HG03064 (cell line): ENCODE results near the gene PPP2R5C.

Experiments
- ATAC-seq: cut with Tn5 transposase; IDR thresholded peaks from one replicate; pipeline ENCODE4 v1.9.1; 2021; ENCODE audit warnings: low read depth; ENCODE audit not compliant: unreplicated experiment

Gene PPP2R5C

DNA sequence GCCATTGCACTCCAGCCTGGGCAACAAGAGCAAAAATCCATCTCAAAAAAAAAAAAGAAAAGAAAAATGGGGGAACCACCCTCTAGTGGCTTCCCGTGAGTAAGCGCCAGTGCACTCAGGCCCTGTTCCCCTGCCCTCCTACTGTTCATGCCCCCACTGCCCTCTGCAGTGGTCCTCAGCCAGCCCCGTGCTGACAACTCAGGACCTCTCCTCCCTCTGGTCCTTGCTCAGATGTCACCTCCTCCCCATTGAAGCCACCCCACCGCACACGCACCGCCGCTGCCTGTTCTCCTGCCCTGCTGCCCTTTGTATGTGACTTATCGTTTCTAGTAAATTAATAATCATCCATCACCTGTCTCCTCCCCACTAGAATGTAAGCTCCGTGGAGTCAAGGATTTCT lies 144.1 kb downstream of the PPP2R5C start:
- no peak for ATAC-seq

DNA sequence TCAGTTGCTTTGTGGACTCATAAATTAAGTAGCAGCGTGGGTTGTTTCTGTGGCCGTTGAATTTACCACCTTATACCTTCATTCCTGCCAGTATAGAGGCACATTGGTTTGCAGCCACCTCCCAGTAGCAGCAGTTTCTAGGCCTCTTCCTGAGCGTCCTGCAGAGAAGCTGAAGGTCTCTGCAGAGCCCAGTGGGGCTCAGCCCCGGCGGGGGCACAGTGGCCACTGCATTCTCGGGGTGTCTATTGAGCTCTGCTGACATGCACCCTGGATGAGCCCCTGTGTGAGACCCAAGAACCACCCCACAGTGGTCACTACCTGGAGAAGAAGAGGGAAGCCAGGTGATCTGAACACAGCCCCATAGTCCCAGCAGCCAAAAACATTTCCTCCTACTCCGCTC lies 145.1 kb downstream of the PPP2R5C start:
- no peak for ATAC-seq

DNA sequence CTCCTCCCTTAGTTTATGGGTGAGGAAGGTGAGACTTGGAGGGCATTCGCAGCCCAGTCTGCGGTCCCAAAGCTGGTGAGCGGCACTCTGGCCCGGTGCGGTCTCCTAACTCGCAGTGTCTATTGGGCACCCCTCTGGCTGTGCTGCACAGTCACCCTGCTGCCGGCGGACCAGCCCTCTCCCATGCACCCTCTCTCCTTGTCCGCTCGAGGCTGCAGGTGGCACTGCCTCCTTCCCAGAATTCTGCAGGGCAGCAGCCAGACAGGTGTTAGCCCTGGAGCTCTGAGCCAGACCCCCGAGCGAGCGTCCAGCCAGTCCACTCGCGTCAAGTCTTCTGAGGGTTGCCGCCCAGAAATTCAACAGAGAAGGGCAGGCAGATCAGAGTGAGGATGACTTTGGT lies 146.1 kb downstream of the PPP2R5C start:
- no peak for ATAC-seq

DNA sequence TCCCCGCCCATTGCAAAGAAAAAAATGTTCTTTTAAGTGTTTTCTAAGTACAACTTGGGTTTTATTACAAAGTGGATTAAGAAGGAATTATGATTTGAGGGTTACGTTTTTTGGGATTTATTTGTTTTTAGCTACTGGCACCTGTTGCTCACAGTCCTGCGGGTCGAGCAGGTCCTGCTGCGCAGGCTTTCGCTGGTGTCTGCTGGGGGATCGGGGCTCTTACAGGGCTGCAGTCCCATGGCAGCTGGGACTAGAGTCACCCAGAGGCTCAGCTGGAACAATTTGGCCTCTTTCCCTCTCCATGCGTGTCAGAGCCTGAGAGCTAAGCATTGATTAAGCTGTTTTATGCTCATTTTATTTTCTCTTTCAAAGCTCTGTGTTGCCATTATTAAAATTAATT lies 147.3 kb downstream of the PPP2R5C start:
- ATAC-seq: no peak

DNA sequence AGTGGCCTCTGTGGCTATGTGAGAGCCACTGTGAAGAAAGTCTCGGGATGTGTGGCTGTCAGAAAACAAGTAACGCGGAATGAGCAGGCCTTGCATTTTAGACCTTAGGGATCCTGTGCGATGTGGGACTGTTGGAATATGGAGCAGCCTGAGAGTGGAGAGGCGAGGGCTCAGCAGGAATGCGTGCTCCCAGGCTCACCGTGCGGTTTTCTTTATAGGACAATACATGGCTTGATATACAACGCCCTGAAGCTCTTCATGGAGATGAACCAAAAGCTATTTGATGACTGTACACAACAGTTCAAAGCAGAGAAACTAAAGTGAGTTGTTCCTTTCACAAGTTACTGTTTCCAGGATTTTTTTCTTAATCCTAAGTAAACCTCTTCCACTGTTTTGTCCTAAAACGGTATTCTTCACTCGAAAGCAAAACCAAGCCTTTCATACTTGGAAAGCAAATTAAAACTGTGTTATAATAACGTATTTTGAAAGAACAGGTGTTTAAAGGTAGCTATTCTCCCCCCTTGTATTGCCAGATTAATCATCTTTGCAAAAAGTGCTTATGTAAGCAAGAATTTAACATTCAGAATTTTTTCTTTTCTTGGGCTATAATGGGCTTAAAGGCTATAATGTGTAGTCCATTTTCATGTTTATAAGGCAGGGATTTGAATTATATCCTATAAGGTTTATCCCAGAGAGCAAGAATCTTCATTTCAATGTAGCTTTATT lies 148.0 kb downstream of the PPP2R5C start:
- no peak for ATAC-seq

DNA sequence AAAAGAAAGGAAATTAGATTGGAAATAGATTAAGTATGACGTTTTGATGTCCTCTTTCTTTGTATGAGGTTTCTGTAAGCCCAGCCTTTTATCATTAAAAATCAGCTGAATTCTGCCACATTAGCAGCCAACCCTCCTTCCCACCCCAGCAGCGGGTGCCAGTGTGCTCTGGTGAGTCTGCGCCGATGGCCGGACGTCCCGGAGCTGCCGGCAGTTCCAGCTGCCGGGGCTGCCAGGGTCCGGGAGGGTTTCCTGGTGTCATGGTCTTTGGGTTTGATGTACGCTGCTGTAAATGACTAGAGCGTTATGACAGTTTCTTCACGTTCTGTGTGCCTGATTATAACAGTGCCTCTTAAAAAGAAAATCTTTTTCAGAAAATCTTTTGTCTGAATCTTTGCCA lies 151.3 kb downstream of the PPP2R5C start:
- ATAC-seq: no peak

DNA sequence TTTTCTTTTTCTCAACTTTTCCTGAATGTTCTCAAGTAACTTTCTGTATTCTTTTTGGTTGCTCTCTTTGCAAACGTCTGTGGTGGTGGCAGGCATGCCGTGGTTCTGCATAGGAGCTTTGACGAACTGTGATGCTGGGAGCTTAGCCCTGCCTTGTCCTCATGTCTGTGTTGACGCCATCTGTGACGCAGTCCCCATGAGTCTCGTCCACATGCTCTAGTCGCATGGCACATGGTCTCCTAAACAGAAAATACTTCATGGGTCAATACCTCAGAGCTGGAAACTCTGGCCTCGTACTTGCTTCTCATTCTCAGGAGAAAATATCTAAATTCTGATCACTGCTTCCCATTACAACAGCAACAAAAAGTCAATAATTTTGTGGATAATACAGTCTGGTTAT lies 152.6 kb downstream of the PPP2R5C start:
- no peak for ATAC-seq

DNA sequence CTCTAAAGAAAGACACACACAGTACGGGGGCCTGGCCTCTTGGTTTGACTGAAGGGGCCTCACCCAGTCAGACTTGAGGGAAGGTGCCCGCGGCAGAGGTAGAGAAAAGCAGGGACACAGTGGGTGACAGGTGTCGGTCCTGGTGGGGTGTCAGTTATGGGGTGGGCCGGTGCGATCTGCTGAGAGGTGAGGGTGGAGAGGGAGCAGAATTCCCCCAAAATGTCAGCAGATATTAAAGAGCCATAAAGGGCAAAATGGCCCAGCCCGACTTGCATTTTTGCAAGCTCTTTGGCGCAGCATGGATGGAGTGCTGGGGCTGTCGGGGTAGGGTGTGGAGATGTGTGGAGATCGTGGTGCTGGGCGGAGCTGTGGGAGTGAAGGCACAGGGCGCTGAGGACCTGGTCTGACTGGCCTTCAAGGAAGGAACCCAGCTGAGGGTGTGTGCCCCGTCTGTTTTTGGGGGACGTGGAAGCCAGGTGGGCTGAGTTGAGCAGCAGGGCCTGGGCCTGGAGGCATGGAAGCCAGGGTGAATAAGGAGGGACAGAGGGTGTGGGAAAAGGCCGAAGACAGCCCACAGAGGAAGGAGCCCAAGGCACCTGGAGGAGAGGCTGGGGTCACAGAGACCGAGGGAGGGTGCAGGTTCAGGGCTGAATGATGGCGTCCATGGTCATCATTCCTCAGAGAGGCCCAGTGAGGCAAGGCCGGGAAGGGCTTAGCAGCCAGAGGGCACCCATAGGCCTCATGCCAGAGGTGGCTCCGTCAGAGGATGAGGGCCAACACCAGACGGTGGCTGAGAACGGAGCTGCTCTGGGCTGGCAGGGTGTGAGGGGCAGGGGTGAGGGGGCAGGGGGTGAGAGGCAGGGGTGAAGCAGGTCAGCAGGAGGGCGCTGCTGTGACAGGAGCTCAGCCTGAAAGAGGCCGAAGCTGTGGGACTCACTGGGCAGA lies 154.6 kb downstream of the PPP2R5C start:
- ATAC-seq: no peak

DNA sequence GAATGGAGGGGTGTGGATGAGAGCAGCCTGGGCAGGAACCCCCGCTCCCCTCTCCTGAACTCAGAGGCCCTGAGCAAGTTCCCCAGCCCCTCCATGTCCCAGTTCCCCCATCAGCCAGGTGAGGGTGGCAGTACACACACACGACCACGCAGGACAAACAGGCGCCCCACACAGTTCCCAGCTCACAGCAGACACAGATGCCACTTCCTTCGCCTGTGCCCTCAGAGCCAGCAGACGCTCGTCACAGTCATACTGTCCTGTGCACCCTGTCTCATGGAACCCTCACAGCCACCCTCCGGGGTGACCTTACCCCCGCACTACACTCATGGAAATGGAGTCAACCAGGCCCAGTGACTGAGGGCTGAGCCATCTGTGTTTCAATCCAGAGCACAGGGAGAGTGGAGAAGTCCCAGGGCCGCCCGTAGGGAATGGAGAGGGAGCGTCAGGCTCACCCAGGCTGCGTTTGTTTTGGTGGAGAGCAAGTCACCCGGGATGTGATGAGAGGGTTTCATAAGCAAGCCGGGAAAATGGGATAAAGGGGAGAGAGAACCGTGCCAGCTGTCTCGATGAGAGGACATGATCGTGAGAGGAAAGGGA lies 155.4 kb downstream of the PPP2R5C start:
- ATAC-seq: no peak

DNA sequence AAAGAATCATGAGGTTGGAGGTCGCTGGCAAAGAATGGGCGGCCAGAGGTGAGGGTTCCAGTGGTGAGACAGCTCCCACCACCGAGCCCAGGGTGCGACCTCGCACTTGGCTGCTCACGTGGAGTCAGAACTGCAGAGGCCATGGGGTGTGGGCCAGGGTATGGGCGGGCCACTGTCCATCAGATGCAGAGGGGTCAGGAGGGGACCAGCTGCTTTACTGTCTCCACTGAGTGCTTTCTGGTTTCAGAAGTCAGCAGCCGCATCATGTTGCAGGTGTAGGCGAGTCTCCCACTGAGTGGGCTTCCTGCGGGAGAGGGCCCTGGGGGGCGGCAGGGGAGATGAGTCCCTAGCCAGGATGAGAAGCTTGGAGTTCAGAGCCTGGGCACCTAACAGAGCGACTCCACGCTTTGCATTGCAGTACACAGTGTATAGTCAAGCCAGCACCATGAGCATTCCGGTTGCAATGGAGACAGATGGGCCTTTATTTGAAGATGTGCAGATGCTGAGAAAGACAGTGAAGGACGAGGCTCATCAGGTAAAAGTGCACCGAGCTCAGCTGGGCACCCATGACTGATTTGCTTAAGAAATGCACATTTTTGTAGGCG lies 156.0 kb downstream of the PPP2R5C start:
- ATAC-seq: no peak

DNA sequence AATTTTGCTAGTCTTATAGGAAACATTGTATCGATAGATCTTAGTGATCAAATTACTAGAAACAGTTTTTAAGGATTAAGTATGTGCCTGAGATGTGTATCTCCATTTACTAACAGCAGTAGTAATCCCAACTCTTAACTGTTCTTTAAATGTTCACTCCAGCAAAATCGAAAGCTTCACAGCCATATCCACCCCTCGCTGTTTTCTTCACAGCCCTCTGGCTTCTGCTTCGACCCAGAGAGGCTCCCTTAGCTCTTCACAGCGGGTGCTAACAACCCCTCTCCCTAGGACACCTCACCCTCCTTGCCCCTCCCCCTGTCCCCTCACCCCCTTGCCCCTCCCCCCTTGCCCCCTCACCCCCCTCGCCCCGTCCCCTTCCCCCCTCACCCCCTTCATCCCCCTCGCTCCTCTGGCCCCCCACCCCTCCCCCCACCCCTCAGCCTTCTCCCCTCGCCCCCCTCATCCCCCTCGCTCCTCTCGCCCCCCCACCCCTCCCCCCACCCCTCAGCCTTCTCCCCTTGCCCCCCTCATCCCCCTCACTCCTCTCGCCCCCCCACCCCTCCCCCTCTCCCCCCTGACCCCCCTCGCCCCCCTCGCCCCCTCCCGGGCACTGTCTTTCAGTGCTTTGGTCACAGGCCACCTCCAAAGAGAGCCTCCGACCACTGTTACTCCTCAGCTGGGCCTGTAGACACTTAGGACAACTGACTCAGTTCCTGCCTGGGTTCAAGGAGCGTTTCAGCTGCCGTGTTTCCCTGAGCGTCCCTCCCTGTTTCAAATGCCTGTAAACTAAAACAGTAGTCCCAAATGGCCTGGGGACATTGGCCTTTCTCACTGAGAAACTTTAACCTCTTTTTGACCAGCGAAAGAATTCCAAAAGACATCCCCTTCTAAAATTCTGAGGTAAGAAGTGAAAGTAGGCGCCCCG lies 156.8 kb downstream of the PPP2R5C start:
- ATAC-seq: no peak

DNA sequence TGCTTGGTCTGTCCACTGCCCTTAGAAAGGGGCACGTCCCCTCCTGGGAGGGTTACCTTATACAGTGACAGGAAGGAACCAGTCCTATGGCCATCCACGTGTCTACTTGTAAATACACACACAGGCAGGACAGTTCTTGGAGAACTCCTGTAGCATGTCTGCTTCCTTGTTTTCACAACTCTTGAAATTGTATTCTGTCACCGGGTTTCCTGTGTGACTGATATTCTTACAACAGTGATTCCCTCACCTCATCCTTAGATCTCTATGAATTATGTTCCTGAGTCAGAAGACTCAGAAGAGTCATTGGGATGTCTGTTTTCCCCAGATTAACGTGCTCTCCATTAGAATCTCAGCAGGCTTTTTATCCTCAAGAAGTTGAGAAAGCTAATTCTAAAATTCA lies 158.8 kb downstream of the PPP2R5C start:
- ATAC-seq: no peak

DNA sequence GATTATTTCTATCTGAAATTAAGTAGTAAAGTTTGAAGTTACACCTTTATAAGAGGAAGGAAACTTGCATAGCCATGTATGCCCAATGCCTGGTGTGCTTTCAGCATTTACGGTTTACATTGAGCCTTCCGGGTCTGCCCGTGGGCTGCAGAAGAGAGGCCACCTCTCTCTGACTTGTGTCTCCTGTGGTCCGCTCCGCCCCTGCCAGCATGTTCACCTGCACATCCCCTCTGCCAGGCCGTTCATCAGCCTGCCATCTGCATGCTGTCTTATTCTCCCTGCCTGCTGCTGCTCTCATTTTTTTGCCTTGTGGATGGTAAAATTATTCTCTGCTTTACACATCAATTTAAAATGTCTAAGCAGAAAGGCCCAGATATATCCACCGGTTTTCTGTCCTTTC lies 161.4 kb downstream of the PPP2R5C start:
- ATAC-seq: no peak

DNA sequence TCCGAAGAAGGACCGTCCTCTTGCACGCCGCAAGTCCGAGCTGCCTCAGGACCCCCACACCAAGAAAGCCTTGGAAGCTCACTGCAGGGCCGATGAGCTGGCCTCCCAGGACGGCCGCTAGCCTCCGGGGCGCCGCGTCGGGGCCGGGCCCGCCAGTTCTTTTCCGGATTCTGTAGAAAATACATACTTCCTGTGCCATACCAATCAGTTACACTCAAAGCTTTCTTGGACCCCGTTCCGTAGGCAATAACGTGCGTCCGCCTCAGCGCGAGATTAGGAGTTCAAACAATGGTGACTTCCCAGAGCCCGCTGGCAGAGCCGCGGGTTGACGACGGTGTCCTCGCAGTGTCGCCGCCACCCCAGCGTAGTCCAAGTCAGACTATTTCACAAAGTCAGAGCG lies 163.6 kb downstream of the PPP2R5C start:
- ATAC-seq: no peak

DNA sequence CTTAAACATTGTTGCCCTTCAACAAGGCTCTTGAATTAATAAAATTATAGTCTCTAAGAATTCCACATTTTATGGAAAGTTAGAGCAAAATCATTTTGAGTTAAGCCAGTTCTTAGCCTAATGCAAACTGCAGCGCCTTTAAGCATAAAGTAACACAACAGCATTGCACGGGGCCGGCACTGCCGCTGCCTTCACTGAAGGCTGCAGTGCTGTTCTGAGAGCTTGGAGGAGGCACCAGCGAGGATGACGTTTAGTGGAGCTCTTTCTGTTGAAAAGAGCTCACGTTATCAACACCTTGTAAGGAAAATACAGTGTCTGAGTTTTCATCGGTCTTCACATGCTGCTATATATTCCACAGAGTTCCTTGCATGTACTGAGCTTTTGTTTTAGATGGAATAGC lies 164.6 kb downstream of the PPP2R5C start:
- no peak for ATAC-seq

DNA sequence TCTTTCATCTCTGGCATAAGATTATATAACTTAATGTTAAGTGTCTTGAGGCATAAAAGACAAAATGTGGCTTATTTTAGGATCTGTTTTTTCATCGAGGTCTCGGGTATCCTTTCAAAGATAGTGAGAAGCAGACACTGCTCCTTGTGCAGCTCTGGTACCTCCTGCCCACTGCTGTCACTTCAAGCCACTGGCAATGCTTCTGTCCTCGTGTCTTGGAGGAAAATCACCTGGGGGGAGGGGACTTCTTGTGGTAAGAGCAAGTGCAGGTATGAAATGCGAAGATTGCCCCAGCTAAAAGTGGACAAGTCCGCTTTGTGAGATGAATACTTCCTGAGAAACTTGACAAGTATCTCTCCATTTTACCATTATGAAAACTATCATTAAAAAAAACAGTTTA lies 165.1 kb downstream of the PPP2R5C start:
- ATAC-seq: no peak

DNA sequence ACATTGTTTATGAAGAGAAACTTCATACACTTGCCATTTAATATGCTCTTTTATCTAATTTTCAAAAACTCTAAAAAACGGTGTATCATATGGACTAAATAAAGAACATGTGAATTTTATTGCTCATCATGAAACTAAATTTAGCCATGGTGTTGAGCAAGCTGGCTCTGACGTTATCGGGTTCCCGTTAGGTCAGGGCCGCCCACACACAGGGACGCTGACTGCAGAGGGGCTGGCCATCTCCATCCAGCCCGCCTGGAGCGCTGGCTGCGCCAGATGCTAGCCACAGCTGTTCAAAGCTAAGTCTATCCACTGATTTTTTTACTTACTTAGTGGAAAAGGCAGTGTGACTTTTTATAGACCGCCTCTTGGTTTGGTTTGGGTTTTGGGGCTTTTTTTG lies 166.3 kb downstream of the PPP2R5C start:
- no peak for ATAC-seq

DNA sequence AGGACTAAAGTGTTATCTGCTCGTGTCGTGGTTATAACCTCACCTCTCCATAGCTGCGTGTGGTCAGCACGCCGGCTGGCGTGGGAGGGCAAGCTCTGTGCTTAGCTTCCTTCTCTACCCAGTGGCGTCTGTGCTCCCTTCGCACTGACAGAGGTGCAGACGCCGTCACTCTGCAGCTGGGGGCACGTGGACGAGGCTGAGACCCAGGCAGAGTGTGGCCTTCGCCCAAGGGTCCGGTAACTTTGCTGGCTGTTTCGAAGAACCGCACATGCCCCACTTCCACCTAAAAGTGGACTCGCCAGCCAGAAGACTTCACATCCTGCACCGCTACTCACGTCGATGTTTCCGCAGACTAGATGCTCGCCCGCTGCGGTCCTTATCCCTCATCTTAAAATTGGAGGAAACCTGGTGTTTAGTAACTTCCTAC lies 166.9 kb downstream of the PPP2R5C start:
- ATAC-seq: no peak

DNA sequence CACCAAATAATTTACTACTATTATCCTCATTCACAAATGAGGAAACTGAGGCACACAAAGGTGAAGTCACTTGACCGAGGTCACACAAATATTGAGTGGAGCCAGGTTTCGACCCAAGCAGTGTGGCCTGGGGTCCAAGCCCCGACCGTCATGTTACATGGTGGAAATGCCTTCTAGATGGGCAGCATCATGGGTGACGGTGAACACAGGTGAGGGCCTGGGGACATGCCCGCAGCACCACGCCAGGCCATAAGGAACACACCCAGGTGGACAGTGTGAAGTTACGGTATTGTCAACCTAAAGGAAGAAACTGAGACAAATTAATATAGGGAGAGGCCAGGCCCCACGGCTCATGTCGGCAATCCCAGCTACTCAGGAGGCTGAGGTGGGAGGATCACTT lies 167.6 kb downstream of the PPP2R5C start:
- no peak for ATAC-seq

DNA sequence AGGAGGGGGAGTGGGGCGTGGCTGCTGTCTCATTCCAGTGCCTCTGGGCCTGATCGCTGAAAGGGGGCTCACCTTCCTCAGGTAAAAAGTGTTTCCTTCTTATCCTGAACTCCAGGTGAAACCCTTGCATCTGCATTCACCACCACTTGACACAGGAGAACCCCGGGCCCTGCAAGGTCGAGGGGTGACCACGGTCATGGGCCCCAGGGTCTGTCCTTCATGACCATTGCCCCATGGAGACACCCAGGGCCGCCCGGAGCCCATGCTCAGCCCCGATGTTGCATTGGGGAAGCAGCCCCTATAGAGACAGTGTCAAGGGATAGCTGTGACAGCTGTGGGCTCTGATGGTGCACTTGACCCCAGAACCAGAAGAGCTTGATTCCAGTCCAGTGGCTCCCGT lies 168.4 kb downstream of the PPP2R5C start:
- ATAC-seq: no peak
